ENCODE data around the gene C12orf75. TPM values are rescaled to one million over a fixed set of nuclear protein-coding genes. Genes with fewer than 3 reads are reported as not detected.

The C12orf75 gene
- total RNA-seq, 1 donor from 2014 or later = 40.4 TPM

GRCh38 chr12:105348142-105348541, 17.7 kb downstream of the C12orf75 start:
- Mint-ChIP-seq H3K27ac (ENCODE audit: unreplicated experiment) (no peak overlapping the region), H3K4me1 (peaks cover 56% of the 10 kb centered on the region), H3K27me3 (ENCODE audit: low read depth) (no peaks in the 10 kb centered on the region), H3K36me3 (ENCODE audit: low read depth) (peaks cover 12% of the 10 kb centered on the region), H3K9me3 (no peaks in the 10 kb centered on the region), H3K4me3 (no peak overlapping the region)
- DNase-seq (ENCODE audit: low read depth, low spot score) = no peak
- TF ChIP-seq, protein P1, sequence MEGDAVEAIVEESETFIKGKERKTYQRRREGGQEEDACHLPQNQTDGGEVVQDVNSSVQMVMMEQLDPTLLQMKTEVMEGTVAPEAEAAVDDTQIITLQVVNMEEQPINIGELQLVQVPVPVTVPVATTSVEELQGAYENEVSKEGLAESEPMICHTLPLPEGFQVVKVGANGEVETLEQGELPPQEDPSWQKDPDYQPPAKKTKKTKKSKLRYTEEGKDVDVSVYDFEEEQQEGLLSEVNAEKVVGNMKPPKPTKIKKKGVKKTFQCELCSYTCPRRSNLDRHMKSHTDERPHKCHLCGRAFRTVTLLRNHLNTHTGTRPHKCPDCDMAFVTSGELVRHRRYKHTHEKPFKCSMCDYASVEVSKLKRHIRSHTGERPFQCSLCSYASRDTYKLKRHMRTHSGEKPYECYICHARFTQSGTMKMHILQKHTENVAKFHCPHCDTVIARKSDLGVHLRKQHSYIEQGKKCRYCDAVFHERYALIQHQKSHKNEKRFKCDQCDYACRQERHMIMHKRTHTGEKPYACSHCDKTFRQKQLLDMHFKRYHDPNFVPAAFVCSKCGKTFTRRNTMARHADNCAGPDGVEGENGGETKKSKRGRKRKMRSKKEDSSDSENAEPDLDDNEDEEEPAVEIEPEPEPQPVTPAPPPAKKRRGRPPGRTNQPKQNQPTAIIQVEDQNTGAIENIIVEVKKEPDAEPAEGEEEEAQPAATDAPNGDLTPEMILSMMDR (conservative IDR thresholded peaks at IDR 0.05) = no peak

GRCh38 chr12:105348561-105348960, 18.1 kb downstream of the C12orf75 start:
- DNase-seq (ENCODE audit: low read depth, low spot score) = no peak
- Mint-ChIP-seq H3K4me3 (peak overlapping the region; percentile 4), H3K9me3 (no peaks in the 10 kb centered on the region), H3K4me1 (peaks cover 56% of the 10 kb centered on the region), H3K27ac (ENCODE audit: unreplicated experiment) (peak overlapping the region; percentile 85), H3K36me3 (ENCODE audit: low read depth) (peaks cover 12% of the 10 kb centered on the region), H3K27me3 (ENCODE audit: low read depth) (no peaks in the 10 kb centered on the region)
- TF ChIP-seq, protein P1 (conservative IDR thresholded peaks at IDR 0.05) = no peak

GRCh38 chr12:105349138-105349537, 18.6 kb downstream of the C12orf75 start:
- no peaks in the 10 kb centered on the region for H3K9me3 Mint-ChIP-seq

GRCh38 chr12:105351523-105351922, 21.0 kb downstream of the C12orf75 start:
- TF ChIP-seq, protein P1 (conservative IDR thresholded peaks at IDR 0.05) = no peak
- Mint-ChIP-seq H3K27ac (ENCODE audit: unreplicated experiment) (peak overlapping the region; percentile 39), H3K4me1 (peaks cover 57% of the 10 kb centered on the region), H3K36me3 (ENCODE audit: low read depth) (peaks cover 15% of the 10 kb centered on the region), H3K4me3 (no peak overlapping the region), H3K9me3 (no peaks in the 10 kb centered on the region), H3K27me3 (ENCODE audit: low read depth) (no peaks in the 10 kb centered on the region)
- DNase-seq (ENCODE audit: low read depth, low spot score) = no peak

More at GRCh38 chr12:105349138-105349537, 18.6 kb downstream of the C12orf75 start:
- TF ChIP-seq, protein P1 (conservative IDR thresholded peaks at IDR 0.05) = no peak
- Mint-ChIP-seq H3K4me1 (peaks cover 56% of the 10 kb centered on the region), H3K27me3 (ENCODE audit: low read depth) (no peaks in the 10 kb centered on the region), H3K36me3 (ENCODE audit: low read depth) (peaks cover 12% of the 10 kb centered on the region), H3K4me3 (peak overlapping the region; percentile 21), H3K27ac (ENCODE audit: unreplicated experiment) (peak overlapping the region; percentile 85)
- no peak for DNase-seq (ENCODE audit: low read depth, low spot score)

DNA sequence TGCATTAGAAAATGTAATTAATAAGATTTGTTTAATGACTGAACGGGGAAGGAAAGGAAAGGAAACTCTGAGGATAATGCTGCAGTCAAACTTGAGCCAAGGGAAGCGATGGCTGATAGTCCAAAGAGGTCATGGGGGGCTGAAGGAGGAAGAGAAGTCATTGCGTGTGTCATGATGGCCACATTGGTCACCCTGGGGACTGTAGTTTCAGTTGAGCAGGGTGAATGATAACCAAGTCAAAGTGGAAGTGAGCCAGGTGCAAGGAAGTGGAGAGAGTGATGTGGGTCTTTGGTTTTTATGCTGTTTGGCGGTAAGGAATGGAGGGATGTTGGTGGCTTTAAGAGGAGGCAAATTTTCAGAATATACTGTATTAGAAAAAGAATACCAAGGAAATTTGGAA, 21.6 kb downstream of the C12orf75 start:
- Mint-ChIP-seq H3K4me3 (no peak overlapping the region), H3K9me3 (no peaks in the 10 kb centered on the region), H3K27ac (ENCODE audit: unreplicated experiment) (no peak overlapping the region), H3K27me3 (ENCODE audit: low read depth) (no peaks in the 10 kb centered on the region), H3K4me1 (peaks cover 54% of the 10 kb centered on the region), H3K36me3 (ENCODE audit: low read depth) (peaks cover 15% of the 10 kb centered on the region)
- no peak for DNase-seq (ENCODE audit: low read depth, low spot score)
- TF ChIP-seq, protein P1 (conservative IDR thresholded peaks at IDR 0.05) = no peak

All from neural crest cell (in vitro differentiated cells).